HL-60 (cell line): ENCODE data around the gene MAD2L2.

Source experiments
- DNase-seq, 2 experiments: peaks; one replicate each; pipeline ENCODE4 v3.0.0-alpha.2; 2010 to 2020; ENCODE audit warnings: low read depth in 1 of 2, low spot score in 1 of 2
- H3K27ac ChIP-seq: fragments of 250-450 bp; sonication (Bioruptor Pico); replicated peaks from 2 replicates; pipeline ENCODE4 v1.5.1; 2020; ENCODE audit warnings: mild to moderate bottlenecking, moderate library complexity
- H3K27me3 ChIP-seq: fragments of 250-450 bp; sonication (Bioruptor Pico); 2 replicates; pipeline ENCODE4 v1.5.1; 2021; ENCODE audit warnings: mild to moderate bottlenecking, moderate library complexity; ENCODE audit not compliant: insufficient read depth, poor library complexity, severe bottlenecking
- H3K4me3 ChIP-seq: replicated peaks from 2 replicates; pipeline ENCODE4 v1.5.1; 2011; ENCODE audit warnings: mild to moderate bottlenecking, control low read depth, low read length; ENCODE audit not compliant: insufficient read depth
- CTCF ChIP-seq: IDR thresholded peaks from one replicate; pipeline ENCODE4 v1.5.1; 2011; ENCODE audit warnings: low read length, control low read depth, inconsistent platforms; ENCODE audit not compliant: insufficient read depth
- GABPA ChIP-seq: IDR thresholded peaks from 2 replicates; pipeline ENCODE4 v1.6.1; 2012; ENCODE audit warnings: low read depth
- POLR2AphosphoS5 ChIP-seq: IDR thresholded peaks from 2 replicates; pipeline ENCODE4 v1.6.1; 2012; ENCODE audit warnings: low read depth
- REST ChIP-seq: IDR thresholded peaks from 2 replicates; pipeline ENCODE4 v1.6.1; 2012; ENCODE audit warnings: low read depth; ENCODE audit not compliant: insufficient replicate concordance
- SPI1 ChIP-seq: IDR thresholded peaks from 2 replicates; pipeline ENCODE4 v1.6.1; 2012; ENCODE audit warnings: low read depth, mild to moderate bottlenecking, borderline replicate concordance

Gene MAD2L2

GRCh38 chr1:11640101-11640500 lies 40.8 kb downstream of the MAD2L2 start:
- no peaks in the 10 kb centered on the region for H3K27me3 ChIP-seq
- DNase-seq, result no peak
- no peak overlapping the region for H3K4me3 ChIP-seq
- TF ChIP-seq POLR2AphosphoS5, result no peak
- TF ChIP-seq CTCF, result no peak
- TF ChIP-seq REST, result no peak
- TF ChIP-seq GABPA, result no peak
- no peak for TF ChIP-seq SPI1
- H3K27ac ChIP-seq, result no peak overlapping the region

- TF ChIP-seq SPI1, result no peak
- no peak for TF ChIP-seq REST
- TF ChIP-seq POLR2AphosphoS5, result no peak
- TF ChIP-seq GABPA, result no peak
- TF ChIP-seq CTCF, result no peak
Observed at GRCh38 chr1:11639372-11639771, 41.6 kb downstream of the MAD2L2 start.

GRCh38 chr1:11638121-11638520 lies 42.8 kb downstream of the MAD2L2 start:
- no peak overlapping the region for H3K27ac ChIP-seq
- no peaks in the 10 kb centered on the region for H3K27me3 ChIP-seq
- DNase-seq, result no peak
- no peak overlapping the region for H3K4me3 ChIP-seq
- TF ChIP-seq POLR2AphosphoS5 (no peak), REST (no peak), CTCF (no peak), SPI1 (no peak), GABPA (no peak)

More at GRCh38 chr1:11639372-11639771, 41.6 kb downstream of the MAD2L2 start:
- Histone ChIP-seq H3K27me3 (no peaks in the 10 kb centered on the region), H3K4me3 (no peak overlapping the region), H3K27ac (no peak overlapping the region)
- no peak for DNase-seq
